22Rv1 (cell line): ENCODE measurements around the gene SH3PXD2A.

Source experiments
- H3K27ac ChIP-seq: fragments of 450-650 bp; 2 replicates; pipeline ENCODE4 v1.5.1; 2017
- ZFX ChIP-seq: fragments of 450-650 bp; IDR thresholded peaks from 2 replicates; pipeline ENCODE4 v1.6.1; 2017; ENCODE audit warnings: antibody characterized with exemption, borderline replicate concordance
- TF ChIP-seq, protein P1 (sequence below): fragments of 450-650 bp; IDR thresholded peaks from 2 replicates; pipeline ENCODE4 v1.5.1; 2017; ENCODE audit warnings: mild to moderate bottlenecking

The SH3PXD2A gene

DNA sequence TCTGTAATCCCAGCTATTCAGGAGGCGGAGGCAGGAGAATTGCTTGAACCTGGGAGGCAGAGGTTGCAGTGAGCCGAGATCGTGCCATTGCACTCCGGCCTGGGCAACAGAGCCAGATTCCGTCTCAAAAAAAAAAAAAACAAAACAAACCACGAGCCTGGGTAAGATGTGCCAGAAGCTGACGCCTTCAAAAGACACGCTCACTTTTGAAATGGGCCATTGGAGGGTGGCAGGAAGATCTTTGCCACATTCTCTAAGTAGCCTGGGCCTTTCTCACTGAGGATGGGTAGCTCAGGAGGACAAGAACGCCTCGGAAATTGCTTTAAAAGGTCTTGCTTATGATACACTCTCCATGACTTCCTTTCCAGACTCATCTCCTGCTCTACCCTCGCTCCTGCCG, 172.7 kb downstream of the SH3PXD2A start:
- TF ChIP-seq, protein P1, sequence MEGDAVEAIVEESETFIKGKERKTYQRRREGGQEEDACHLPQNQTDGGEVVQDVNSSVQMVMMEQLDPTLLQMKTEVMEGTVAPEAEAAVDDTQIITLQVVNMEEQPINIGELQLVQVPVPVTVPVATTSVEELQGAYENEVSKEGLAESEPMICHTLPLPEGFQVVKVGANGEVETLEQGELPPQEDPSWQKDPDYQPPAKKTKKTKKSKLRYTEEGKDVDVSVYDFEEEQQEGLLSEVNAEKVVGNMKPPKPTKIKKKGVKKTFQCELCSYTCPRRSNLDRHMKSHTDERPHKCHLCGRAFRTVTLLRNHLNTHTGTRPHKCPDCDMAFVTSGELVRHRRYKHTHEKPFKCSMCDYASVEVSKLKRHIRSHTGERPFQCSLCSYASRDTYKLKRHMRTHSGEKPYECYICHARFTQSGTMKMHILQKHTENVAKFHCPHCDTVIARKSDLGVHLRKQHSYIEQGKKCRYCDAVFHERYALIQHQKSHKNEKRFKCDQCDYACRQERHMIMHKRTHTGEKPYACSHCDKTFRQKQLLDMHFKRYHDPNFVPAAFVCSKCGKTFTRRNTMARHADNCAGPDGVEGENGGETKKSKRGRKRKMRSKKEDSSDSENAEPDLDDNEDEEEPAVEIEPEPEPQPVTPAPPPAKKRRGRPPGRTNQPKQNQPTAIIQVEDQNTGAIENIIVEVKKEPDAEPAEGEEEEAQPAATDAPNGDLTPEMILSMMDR: no peak
- TF ChIP-seq ZFX: no peak
- H3K27ac ChIP-seq: no peak overlapping the region

DNA sequence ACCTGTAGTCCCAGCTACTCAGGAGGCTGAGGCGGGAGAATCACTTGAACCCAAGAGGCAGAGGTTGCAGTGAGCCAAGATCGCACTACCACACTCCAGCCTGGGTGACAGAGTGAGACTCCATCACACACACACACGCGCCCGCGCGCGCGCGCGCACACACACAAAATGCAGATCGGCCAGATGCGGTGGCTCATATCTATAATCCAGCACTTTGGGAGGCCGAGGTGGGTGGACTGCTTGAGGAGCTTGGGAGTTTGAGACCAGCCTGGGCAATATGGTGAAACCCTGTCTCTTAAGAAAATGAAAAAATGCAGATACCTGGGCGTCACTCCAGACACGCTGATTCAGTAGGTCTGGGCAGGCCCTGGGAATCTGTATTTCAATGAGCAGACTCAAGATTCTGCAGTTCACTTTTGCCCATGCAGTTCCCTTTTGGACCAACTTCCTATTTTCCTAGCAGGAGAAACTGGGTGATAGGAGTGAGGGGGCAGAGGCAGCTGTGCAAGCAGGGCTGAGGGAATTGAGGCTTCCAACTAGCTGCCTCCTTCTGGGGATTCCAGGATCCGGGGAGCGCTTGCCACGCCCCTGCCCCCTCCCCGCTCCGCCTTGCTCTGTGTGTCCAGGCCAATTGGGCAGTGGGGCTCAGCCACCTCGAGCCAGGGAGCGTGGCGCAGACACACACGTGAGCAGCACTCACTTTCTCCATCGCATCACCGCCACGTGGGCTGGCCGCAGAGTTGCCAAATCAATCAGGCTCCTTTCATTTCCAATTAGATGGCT, 173.6 kb downstream of the SH3PXD2A start:
- H3K27ac ChIP-seq: no peak overlapping the region
- TF ChIP-seq, protein P1: no peak
- no peak for TF ChIP-seq ZFX

DNA sequence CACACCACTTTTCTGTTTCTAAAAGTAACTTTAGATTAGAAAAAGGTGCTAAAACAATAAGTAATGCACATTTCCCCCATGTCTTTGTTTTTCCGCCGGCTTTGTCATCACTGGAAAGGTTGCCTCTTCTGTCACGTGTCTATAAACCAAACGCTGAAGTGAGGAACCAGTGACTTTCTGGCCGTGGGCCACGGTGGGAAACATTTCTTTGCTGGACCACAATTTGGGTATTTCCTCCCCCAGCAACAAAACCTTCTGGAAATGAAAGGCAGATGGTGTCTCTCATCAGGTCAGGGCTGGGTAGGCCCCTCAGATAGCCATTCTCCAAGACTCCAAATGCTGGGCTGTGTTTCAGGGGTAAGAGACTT, 174.5 kb downstream of the SH3PXD2A start:
- H3K27ac ChIP-seq: no peak overlapping the region
- TF ChIP-seq, protein P1: no peak
- TF ChIP-seq ZFX: no peak

DNA sequence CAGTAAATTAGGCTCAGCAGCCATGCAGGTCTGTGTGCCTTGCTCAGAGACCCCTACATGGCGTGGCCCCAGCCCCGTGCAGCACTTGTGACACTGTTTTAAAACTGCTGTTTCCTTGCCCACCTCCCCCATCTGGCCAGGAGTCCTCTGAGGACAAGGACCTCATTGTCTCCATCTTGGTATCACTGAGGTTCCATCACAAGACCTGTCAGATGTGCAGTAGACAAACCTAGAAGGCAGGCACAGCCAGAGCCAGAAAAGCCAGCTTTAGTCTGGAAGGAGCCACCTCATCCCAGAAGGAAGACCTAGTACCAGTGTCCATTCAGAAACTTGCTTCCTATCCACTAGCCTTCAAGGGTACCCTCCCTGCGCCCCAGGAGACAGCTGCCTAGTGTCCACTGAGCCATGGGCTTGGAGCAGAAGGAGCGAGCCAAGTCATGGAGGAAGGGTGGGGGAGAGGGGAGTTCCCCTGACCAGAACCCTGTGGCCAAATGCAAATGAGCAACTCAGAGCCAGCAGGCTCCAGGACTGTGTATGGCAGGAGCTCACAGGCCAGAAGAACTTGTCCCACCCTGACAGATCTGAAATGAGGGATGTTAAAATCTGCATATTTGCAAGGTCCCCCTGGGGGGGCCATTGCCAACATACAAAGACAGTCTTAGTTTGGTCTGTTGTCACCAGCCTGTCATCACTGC, 176.1 kb downstream of the SH3PXD2A start:
- H3K27ac ChIP-seq: no peak overlapping the region
- TF ChIP-seq ZFX: no peak
- TF ChIP-seq, protein P1: no peak

DNA sequence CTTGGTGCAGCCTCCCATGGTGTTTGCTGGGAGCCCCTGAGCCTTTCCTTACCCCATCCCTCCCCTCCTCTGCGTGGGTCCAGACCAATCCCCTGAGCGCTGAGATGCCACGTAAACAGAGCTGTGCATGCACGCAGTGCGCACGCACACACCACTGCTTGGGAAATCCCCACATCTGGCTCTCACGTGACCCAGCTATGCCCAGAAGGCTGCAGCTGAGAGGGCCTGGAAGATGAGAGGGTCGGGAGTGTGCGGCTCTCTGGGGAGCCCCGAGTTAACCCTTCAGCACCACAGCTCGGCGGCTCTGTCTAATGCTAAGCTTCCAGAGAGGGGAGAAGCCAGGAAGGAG, 177.2 kb downstream of the SH3PXD2A start:
- TF ChIP-seq ZFX: no peak
- TF ChIP-seq, protein P1: no peak
- H3K27ac ChIP-seq: no peak overlapping the region

DNA sequence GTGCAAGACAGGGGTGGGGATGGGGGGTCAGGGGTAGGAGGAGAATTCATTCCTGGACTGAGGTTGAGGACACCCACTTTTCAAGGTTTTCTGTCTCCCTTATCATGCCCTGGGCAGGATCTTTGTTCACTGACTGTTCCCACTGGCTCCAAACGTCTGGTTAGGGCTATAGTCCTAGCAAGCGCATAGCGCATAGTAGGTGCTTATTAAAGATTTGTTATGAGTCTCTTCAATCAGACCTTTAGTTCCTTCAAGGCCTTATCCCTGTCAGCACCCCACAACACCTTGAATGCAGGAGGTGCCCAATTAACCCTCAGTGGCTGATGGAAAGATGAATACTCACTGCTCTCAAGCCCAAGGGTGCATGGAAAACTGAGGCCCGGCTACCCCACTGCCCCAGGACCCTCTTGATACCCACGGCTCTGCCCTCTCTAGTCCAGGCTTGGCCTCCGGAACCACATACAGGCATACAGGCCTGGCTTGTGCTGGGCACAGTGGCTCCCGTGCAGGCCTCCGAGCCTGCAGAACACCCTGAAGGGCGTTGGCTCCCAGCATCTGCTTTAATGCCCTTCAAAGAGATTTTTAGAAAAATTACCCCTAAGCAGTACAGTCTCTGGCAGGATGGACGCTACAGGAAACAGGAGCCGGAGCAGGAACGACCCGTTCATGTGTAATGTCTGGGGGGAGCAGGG, 177.7 kb downstream of the SH3PXD2A start:
- TF ChIP-seq ZFX: no peak
- TF ChIP-seq, protein P1: no peak
- H3K27ac ChIP-seq: no peak overlapping the region

DNA sequence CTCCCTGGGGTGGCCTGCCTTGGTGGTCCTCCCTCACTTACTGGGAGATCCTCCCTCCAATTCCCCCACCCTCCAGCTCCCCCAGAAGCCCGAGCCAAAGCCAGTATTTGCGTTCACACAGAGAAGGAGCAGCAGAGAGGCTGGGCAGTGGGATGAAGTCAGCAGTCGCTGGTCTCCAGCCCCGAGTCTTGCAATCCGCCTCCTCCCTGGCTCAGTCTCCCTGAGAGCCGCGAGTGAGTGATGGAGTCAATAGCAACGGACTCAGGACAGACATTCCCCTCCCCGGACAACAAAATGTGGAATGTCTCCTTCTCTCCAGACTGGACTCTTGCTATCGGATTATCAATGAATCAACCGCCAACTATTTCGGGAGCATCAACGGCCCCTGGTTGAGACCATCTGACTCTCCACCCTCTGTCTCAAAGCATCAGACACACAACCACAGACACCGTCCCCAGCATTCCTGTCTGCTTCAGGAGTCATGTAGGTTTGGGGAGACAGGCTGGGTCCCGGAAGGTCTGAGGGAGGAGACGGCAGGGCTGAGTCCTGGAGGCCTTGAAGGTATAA, 178.4 kb downstream of the SH3PXD2A start:
- no peak for TF ChIP-seq ZFX
- TF ChIP-seq, protein P1: no peak
- no peak overlapping the region for H3K27ac ChIP-seq
